ENCODE data around the gene OBSCN.

Gene OBSCN

DNA sequence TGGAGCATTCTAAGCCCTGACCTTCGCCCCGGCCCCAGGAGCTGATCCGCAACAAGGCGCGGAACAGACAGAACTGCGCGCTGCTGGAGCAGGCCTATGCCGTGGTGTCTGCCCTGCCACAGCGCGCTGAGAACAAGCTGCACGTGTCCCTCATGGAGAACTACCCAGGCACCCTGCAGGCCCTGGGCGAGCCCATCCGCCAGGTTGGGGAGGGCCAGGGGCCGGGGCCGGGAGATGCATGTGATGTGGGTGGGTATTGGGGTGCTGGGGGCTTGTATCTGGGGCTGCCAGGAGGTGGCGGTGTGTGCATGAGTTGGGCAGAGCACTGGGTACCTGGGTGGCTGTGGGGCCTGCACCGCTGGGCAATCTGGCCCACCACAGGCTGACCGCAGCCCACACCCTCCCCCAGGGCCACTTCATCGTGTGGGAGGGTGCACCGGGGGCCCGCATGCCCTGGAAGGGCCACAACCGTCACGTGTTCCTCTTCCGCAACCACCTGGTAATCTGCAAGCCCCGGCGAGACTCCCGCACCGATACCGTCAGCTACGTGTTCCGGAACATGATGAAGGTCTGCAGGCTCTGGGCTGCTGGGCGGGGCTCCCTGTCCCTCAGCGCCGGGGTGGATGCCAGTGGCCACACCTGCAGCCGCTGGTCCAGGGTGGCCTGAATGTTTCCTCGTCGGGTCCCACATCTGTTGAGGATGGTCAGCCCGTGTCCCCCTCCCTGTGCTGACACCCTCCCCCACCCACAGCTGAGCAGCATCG is 133.0 kb downstream of the OBSCN start:
- DNase-seq (ENCODE audit: low spot score), result no peak

DNA sequence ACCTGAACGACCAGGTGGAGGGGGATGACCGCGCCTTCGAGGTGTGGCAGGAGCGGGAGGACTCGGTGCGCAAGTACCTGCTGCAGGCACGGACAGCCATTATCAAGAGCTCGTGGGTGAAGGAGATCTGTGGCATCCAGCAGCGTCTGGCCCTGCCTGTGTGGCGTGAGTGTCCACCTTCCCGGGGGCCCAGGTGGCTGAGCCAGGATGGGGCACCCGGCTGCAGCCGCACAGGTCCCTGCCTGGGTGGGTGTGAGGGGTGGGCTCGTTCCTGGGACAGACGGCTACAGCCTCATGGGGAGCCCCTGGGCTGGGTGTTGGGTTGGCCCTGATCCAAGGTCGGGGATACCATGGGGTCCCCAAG is 133.6 kb downstream of the OBSCN start:
- DNase-seq (ENCODE audit: low spot score), result no peak

DNA sequence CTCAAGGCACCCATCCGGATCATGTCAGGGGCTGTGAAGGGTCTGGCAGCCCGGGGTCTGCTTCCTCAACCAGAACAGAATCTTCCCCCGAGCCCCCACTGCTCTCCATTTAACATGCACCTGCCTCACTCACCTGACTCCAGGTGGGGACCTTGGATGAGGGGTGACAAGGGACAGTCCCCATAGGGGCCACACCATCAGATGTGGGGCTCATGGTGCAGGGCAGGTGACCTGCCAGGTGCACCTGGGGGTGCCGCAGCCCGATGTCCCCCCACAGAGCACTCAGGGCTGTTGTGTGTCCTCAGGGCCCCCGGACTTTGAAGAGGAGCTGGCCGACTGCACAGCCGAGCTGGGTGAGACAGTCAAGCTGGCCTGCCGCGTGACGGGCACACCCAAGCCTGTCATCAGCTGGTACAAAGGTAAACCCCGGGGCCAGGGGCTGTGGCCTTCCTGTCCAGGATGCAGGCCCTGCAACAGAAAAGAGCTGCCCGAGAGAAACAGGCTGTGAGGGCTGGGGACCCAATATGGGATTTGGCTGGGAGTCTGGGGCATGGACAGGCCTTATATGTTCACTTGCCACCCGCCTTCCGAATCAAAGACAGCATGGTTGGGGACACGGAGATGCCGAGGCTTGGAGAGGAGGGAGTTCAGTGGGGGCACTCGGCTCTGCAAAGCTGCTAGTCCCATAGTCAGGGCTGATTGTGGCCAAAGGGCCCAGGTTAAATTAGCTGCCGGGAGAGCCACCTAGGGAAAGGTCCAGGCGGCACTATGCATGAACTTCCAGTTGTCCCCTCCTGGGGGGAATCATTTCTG is 134.2 kb downstream of the OBSCN start:
- no peak for DNase-seq (ENCODE audit: low spot score)

DNA sequence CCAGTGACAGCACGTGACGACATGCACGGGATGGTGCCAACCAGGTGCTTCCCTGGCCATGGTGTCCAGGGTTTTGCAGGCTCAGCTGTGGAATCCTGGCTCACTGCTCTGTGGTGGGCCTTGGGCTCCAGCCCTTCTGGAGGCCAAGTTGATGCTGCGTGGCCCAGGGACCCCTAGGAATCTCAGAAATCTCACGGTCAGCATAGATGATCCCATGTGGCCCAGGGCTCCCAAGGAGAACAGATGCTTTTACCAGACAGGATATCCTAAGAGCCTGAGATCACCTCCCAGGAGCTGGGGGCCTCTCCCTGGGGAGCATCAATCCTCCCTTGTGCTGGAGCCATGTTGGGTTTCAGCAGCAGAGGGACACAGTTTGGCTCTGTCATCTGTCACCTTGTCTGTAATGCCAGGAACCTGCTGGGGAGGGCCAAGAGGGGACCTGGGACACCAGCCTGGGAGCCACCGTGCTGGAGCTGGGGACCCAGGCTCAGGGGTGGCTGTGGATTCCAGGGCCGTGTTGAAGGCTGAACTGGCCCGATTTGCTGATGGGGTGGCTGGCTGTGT is 134.9 kb downstream of the OBSCN start:
- DNase-seq (ENCODE audit: low spot score), result no peak

DNA sequence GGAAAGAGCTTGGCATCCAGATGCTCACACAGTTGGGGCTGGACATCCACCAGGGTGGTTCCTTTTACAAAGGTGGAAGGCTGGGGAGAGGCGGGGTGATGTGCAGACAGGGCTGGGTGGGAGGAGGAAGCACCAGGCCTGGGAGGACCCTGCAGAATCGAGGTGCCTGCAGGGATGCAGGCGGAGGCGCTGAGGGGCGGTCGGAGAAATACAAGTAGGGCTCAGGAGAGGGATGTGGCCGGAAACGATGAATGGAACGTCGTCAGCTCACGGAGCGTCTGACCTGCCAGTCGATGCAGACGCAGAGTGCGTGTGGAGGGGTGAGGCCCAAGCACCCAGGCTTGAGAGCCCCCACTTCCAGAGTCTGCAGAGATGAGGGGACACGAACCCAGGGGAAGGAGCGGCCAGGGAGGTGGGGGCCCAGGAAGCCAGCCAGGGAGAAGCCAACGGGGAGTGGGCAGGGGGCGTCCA is 135.4 kb downstream of the OBSCN start:
- no peak for DNase-seq (ENCODE audit: low spot score)

DNA sequence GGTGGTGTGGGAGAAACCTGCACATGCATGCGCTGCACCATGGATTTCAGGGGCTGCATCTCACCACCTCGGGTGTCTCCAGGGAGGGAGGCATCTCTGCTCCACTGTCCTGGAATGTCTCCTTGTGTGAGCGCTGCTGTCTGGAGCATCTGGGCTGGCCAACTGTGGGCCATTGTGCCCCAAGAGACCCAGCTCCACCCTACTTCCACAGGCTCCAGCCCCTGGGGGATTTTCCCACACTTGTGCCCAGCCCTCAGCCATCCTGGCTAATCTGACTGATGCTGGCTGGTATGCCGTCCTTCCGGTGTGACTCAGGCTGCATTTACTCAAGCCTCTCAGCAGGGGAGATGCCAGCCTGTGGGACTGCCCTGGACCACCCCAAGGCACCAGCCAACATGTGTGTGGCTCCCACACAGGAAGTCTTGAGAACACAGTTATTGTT is 136.8 kb downstream of the OBSCN start:
- DNase-seq (ENCODE audit: low spot score), result no peak

DNA sequence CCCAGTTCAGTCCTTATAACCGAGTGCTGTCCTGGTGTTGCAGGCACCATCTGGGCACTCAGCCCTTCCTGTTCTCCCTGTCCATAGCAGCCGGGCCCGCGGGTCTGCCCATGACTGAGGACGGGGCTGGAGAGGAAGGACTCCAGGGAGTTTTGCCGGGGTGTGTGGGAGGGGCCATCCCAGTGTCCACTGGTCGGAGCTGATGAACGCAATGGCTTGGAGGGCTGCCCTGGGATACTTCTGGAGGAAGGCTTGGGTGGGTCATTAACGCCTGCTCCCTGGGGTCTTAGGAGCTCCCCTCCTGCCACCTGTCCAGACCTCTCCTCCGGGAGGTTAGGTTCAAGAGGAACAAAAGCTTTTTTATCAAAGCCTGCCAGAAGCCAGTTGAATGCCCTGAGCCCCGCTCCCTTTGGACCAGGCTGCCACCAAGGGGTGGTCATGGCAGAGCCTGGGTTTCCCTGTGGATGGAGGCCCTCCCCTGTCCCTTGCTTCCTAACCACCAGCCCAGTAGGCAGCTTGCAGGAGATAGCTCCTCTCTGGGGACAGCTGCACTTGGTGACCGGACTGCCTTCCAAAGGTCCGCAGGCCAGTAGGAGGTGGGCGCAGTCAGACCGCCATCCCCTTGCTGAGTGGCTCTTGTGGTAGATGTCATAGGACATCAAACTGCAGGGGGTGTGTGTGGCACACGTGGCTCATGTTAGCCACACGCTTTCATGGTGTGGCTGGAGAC is 137.5 kb downstream of the OBSCN start:
- no peak for DNase-seq (ENCODE audit: low spot score)

DNA sequence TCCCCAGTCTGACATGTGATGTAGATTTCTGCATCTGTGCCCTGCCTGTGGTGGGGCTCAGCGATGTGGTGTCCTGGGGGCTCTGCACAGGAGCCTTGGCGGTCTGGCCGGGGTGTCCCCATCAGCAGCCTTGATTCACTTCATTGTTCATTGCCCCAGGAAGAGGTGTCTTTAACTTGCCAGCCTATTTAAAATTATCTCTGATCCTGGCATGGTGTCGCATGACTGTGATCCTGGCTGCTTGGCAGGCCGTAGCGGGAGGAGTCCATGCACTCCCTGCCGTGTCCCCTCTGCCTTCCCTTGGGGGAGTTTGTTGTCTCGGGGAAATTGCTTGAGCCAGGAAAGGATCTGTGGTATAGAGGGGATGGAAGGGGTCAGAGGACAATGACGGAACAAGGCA is 138.9 kb downstream of the OBSCN start:
- DNase-seq (ENCODE audit: low spot score), result no peak

DNA sequence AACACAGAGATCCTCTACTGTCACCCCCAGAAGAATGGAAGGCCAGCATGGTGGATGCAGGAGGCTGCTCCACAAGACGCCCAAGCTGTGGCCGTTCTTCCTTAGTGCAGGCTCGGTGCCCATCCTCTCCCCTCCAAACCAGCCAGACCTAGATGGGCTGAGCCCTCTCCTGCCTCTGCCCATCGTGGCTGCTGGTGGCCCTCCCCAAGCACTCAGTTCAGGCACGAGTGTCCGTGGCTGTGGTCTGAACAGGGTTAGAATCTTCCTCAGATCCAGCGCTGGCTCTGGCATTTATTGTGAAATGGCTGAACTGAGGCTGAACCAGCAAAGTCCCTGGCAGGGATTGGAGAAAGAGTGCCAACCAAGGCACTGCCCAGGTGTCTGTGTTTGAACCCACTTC is 139.3 kb downstream of the OBSCN start:
- DNase-seq (ENCODE audit: low spot score), result no peak

DNA sequence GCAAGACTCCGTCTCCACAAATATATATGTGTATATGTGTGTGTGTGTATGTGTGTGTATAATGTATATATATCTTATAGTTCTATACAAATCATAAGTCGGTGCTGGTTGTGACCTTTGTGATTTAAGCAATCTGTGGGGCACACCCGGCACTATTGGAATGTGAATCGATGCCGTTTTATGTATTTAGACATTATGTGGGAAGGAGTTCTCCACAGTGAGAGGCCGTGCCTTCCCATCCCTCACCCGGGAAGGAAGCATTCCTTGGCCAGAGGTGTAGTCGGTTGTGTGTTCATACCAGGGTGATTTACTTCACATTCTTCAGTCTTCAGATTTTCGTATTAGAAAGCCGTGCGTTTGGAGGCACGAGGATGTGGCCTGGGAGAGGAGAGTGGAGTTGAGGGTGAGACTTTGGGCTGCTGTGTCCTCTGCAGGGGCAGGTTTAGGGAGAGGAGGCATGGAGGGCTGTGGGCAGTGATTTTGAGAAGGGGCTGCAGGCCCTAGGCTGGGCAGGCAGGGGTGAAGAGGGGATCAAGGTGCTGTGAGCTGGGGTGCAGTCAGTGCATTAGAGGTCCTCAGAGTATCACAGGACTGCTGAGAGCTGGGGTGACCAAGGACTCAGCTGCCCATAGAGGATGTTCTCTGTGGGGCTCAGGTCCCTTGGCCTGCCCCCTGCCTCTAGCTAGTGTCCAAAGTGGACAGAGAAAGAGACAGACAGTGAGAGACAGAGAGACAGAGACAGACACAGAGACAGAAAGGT is 141.0 kb downstream of the OBSCN start:
- no peak for DNase-seq (ENCODE audit: low spot score)

DNA sequence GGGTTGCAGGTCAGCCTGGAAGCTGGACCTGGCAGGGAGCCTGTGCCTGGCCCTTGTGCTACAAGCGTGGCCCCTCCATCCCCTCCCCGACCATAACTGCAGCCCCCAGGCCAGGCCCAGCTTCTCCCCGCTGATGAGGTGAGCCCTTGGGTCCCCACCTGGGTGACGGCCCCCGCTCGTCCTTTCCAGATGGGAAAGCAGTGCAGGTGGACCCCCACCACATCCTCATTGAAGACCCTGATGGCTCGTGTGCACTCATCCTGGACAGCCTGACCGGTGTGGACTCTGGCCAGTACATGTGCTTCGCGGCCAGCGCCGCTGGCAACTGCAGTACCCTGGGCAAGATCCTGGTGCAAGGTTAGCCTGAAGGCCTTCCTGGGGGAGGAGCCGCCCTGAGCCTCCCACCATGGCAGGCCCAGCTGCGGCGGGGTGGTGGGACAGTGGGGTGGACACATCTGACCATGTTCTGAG is 141.9 kb downstream of the OBSCN start:
- no peak for DNase-seq (ENCODE audit: low spot score)

DNA sequence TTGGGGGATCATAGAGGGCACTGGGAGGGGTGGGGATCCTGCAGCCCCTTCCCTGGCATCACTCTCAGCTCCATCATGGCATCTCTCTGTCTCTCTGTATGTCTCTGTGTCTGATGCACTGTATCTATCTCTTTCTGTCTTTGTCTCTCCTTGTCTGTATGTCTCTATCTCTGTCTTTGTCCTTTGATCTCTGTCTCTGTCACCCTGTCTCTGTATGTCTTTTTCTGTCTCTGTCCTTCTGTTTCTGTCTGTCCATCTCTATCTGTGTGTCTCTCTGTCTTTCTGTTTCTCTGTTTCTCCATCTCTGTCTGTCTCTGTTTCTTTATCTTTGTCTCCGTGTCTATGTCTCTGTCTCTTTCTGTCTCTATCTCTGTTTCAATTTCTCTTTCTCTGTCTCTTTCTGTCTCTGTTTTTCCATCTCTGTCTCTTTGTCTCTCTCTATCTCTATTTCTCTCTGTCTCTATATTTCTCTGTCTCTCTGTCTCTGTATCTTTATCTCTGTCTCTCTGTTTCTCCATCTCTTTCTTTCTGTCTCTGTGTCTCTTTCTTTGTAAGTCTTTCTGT is 142.4 kb downstream of the OBSCN start:
- DNase-seq (ENCODE audit: low spot score), result no peak

DNA sequence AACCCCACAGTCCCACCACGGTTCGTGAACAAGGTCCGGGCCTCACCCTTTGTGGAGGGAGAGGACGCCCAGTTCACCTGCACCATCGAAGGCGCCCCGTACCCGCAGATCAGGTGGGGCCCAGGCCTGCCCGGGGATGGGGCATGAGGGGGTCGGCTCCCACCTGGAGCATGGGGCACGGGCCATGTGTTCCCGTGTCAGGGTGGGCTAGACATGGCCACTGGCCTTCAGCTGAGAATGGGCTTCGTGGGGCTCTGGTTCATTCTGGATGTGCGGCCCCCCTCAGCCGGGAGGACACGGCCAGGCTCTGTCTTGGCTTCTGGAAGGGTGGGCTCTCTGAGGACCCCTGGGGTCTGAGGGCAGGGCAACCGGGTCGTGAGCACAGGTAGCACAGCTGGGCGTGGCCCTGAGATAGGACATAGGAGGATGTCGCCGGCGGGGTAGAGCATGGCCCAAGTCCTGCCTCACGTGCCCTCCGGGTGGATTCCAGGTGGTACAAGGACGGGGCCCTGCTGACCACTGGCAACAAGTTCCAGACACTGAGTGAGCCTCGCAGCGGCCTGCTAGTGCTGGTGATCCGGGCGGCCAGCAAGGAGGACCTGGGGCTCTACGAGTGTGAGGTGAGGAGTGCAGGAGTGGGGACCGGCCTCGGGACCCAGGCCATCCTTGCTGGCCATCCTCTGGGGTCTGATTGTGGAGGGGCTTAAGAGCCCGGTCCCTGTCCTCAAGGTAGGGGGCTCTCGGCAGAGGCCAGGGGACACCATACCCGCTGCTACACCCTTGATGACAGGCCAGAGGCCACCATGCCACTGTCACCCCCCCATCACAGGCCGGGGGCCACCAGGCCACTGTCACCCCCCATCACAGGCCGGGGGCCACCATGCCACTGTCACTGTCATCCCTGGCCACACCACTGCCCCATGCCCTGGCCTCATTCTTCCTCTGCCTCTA is 143.3 kb downstream of the OBSCN start:
- no peak for DNase-seq (ENCODE audit: low spot score)

DNA sequence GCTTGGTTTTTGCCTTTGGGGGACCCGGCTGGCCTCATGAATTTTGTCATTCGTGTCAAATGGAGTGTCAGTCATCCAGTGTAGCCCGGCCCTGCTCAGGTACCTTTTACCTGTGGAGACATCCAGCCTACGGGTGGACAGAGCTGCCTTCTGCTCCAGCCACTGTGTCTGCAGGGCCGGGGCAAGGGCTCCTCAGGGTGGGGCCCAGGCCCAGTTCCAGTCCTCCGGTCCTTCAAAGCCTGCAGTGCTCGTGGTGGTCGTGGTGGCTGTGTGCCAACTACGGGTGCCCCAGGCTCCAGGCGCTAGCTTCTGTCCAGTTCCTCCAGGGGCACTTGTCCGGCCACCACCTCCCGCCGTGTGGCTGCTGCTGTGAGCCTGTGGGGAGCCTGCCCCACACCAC is 144.0 kb downstream of the OBSCN start:
- DNase-seq (ENCODE audit: low spot score), result no peak

DNA sequence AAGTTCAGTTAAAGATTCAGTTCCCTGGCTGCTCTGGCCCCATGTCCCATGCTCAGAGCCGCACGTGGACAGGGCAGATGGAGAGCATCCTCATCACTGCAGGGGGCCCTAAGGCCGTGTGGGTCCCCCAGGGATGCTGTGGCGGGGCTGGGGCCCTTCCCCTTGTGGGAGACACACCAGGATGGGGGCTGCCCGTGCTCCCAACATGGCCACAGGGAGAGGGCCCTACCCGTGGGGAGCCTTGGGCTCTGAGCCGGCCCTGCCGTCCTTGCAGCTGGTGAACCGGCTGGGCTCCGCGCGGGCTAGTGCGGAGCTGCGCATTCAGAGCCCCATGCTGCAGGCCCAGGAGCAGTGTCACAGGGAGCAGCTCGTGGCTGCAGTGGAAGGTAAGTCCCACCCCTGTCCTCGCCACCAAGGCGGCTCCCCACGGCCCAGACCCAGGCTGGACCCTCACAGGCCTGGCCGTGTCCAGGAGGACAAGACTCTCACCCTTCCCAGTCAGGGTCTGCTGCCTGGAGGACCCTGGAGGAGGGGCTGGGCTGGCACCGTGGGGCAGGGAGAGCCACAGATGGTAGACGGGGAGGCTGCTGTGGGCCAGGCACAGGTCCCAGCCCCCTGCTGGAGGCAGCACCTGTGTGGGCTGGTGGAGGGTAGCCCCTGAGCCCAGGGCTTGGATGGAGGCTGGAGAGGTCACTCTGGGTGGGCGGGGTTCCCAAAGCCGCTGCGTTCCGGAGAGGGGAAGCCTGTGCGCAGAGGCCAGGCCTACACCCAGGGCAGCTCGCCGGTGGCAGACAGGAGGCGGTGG is 145.0 kb downstream of the OBSCN start:
- no peak for DNase-seq (ENCODE audit: low spot score)

DNA sequence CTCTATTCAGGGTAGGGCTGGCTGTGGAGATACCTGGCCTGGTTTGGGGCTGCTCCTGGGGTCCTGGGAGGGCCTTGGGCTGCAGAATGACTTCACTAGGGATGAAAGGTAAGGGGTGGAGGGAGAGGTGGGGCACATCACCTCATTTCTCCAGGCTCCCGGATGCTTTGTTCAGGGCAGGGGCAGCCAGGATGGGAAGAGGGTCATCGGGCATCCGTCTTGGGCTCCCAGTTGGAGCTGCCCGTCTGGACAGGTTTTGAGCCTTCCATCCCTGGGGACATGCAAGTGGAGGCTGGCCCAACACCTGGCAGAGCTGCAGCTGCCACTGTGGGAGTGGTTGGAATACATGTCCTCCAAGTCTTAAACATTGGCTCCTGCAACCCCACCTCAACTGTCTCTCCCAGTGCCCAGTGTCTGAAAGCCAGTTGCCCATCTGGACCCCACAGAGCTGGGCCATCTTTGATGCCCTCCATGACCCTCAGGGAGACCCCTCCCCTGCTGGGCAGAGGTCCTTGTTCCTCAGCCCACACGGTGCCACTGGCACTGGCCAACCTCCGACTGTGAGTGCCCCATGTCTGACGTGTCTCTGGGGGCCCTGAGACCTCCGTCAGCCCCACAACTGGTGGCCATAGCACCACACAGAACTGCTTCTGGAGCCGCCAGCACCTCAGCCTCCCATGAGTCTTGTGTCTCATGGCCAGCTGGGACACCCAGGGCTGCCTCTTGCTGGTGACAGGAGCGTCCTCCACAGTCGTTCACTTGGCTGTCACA is 145.9 kb downstream of the OBSCN start:
- no peak for DNase-seq (ENCODE audit: low spot score)

DNA sequence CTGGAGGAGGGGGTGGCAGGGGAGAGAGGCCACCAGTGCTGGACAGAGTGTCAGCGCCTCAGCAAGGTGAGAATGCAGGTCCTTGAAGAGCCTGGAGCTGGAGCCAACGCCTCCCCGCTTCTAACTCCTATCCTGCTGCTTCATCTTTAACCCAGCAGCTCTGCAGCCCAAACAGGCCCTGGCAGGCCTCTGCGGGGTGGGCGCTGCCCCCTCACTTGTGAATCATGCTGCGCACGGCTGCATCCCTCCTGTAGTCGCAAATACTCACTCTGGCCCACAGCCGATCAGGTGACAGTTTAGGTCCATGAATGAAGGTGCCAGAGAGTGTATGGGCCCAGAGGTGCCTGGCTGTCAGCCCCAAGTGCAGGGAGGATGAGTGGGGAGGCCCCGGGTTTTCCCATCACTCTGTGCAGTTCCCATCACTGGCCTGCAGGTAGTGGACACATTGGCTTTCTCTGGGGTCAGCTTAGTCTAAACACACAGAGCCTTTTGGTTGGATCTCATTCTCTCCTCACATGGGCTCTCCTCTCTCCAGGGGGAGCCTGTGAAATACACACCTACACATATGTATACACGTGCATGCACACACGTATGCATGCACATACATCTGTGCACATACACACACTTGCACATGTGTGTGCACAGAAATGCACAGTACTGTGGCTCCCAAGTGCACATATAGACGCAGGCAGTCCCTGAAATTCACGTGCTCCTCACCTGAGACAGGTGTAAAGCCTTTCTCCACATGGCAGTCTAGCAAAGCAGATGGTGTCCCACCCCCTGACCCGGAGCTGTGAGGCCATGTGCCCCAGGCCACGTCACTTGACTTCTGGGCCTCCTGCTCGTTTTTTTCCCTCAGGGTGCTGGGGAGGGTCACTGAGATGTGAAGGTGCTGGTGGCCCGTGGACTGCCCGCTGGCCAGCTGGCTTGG is 146.8 kb downstream of the OBSCN start:
- no peak for DNase-seq (ENCODE audit: low spot score)

All from GM03348 (cell line).